ENCODE results near the gene CAPN10.
A peak's percentile ranks its signal among the peaks of the same experiment; 100 is the strongest.
"Not testable (repeated sequence)": the region's sequence is repeated elsewhere in the genome, so short reads cannot be mapped to it uniquely, and the experiment has no call there.

CAPN10 gene

GRCh38 chr2:240586198-240586918, at the start of gene CAPN10:
TSS of gene CAPN10 (plus strand) at chr2:240586734. CDS start at chr2:240586912, 178 bp downstream.
- peak; percentile 94 to 95 for DNase-seq (ENCODE audit: low read depth in 2 of 2)

- DNase-seq (ENCODE audit: low read depth in 2 of 2) = no peak
Observed at GRCh38 chr2:240538031-240538780, 48.3 kb upstream of the CAPN10 start.

- not testable (repeated sequence) for DNase-seq (ENCODE audit: low read depth in 2 of 2)
Observed at GRCh38 chr2:240539101-240539500, 47.4 kb upstream of the CAPN10 start.

- DNase-seq (ENCODE audit: low read depth in 2 of 2) = no peak
Observed at GRCh38 chr2:240539906-240540305, 46.6 kb upstream of the CAPN10 start.

GRCh38 chr2:240551288-240551687, 35.2 kb upstream of the CAPN10 start:
- no peak for DNase-seq (ENCODE audit: low read depth in 2 of 2)

GRCh38 chr2:240551811-240552210, 34.7 kb upstream of the CAPN10 start:
- DNase-seq (ENCODE audit: low read depth in 2 of 2) = no peak

GRCh38 chr2:240553956-240554480, 32.5 kb upstream of the CAPN10 start:
- DNase-seq (ENCODE audit: low read depth in 2 of 2) = no peak

GRCh38 chr2:240554767-240555493, 31.6 kb upstream of the CAPN10 start:
- DNase-seq (ENCODE audit: low read depth in 2 of 2) = no peak

GRCh38 chr2:240555541-240556250, 30.8 kb upstream of the CAPN10 start:
- DNase-seq (ENCODE audit: low read depth in 2 of 2) = no peak

- DNase-seq (ENCODE audit: low read depth in 2 of 2) = no peak
Observed at GRCh38 chr2:240556553-240557100, 29.9 kb upstream of the CAPN10 start.

- no peak for DNase-seq (ENCODE audit: low read depth in 2 of 2)
Observed at GRCh38 chr2:240557101-240557751, 29.3 kb upstream of the CAPN10 start.

- DNase-seq (ENCODE audit: low read depth in 2 of 2) = no peak
Observed at GRCh38 chr2:240557808-240558207, 28.7 kb upstream of the CAPN10 start, which contains the start of gene ANKMY1. TSS of gene ANKMY1 (minus strand) at chr2:240557988. CDS start at chr2:240557335, 653 bp downstream.

GRCh38 chr2:240558236-240558761, 28.2 kb upstream of the CAPN10 start:
- no peak for DNase-seq (ENCODE audit: low read depth in 2 of 2)

GRCh38 chr2:240559286-240559685, 27.2 kb upstream of the CAPN10 start:
- DNase-seq (ENCODE audit: low read depth in 2 of 2) = no peak

- DNase-seq (ENCODE audit: low read depth in 2 of 2) = peak; percentile 78 to 82
Observed at GRCh38 chr2:240560084-240560479, 26.5 kb upstream of the CAPN10 start, which contains the start of gene DUSP28. TSS of gene DUSP28 (plus strand) at chr2:240560357. CDS start at chr2:240560685, 328 bp downstream.

- DNase-seq (ENCODE audit: low read depth in 2 of 2) = peak; percentile 99
Observed at GRCh38 chr2:240560480-240561324, 25.8 kb upstream of the CAPN10 start.

GRCh38 chr2:240561325-240561971, 25.1 kb upstream of the CAPN10 start:
- DNase-seq (ENCODE audit: low read depth in 2 of 2) = no peak

GRCh38 chr2:240563231-240563630, 23.3 kb upstream of the CAPN10 start:
- DNase-seq (ENCODE audit: low read depth in 2 of 2) = not testable (repeated sequence)

All from activated CD8-positive, alpha-beta memory T cell treated with anti-CD3 and anti-CD28 coated beads for 4 hours (primary cell).